K562 (cell line): ENCODE results near the gene MYL3. TPM values are rescaled to one million over a fixed set of nuclear protein-coding genes. Genes with fewer than 3 reads are reported as not detected.

Experiments used
- ATAC-seq: fragments of 200-7000 bp; cut with Tn5 transposase; 3 replicates; pipeline ENCODE4 v1.9.1; 2020; ENCODE audit warnings: moderate library complexity
- BruUV-seq: library from RNA; stranded (reverse); fragments of 400-500 nt; replicated peaks from 2 replicates; lab custom pipeline; 2021; lab: Mats Ljungman, UMichigan
- CTCF ChIA-PET: fragments of 300-600 bp; formaldehyde crosslinking; extraction: SDS; loops from one replicate; lab custom pipeline; 2021; ENCODE audit warnings: low intra/inter-chr PET ratio; lab: Yijun Ruan, JAX
- POLR2A ChIA-PET: fragments of 300-600, 350-650 bp; sonication (Branson Sonifier 250); formaldehyde crosslinking; extraction: SDS; loops from one replicate; lab custom pipeline; 2021; ENCODE audit warnings: antibody characterized with exemption, inconsistent platforms; lab: Yijun Ruan, JAX
- DNase-seq, 4 experiments: peaks; one replicate each; pipeline versions ENCODE4 v3.0.0 to v3.0.0-alpha.2; 2011 to 2018; ENCODE audit warnings: low spot score in 3 of 4, mixed read lengths in 3 of 4; ENCODE audit errors: extremely low read depth in 1 of 4
- FAIRE-seq: peaks from 2 replicates; lab custom pipeline; 2011; peaks lifted over from hg19 to GRCh38; lab: Jason Lieb, UNC
- H2AFZ ChIP-seq: 2 replicates; pipeline ENCODE4 v1.6.0; 2011; ENCODE audit warnings: low read depth, low read length, control low read depth, inconsistent platforms
- H3K27ac ChIP-seq: fragments of 200-600 bp; 3 replicates; pipeline ENCODE4 v1.8.0; 2011; ENCODE audit warnings: low read depth, mild to moderate bottlenecking, control low read depth, inconsistent platforms, low read length, moderate library complexity, mixed read lengths; ENCODE audit errors: extremely low read depth
- H3K27me3 ChIP-seq, 2 experiments: fragments of 300-600 bp in 1 of 2; 2 replicates in 1 of 2; 3 replicates in 1 of 2; pipeline versions ENCODE4 v1.6.0 to v1.8.0; 2011; ENCODE audit warnings: inconsistent platforms in 2 of 2, low read length in 2 of 2, mild to moderate bottlenecking in 1 of 2, mixed read lengths in 1 of 2, moderate library complexity in 1 of 2; ENCODE audit not compliant: control insufficient read depth in 2 of 2, insufficient read depth in 2 of 2
- H3K36me3 ChIP-seq: fragments of 300-600 bp; 3 replicates; pipeline ENCODE4 v1.8.0; 2011; ENCODE audit warnings: mild to moderate bottlenecking, low read length, inconsistent platforms; ENCODE audit not compliant: control insufficient read depth, insufficient read depth
- H3K4me1 ChIP-seq, 2 experiments: fragments of 200-600 bp in 1 of 2; replicated peaks in 1 of 2; 2 replicates in 1 of 2; 3 replicates in 1 of 2; pipeline versions ENCODE4 v1.5.1 to v1.8.0; 2011; ENCODE audit warnings: inconsistent platforms in 2 of 2, low read length in 2 of 2, mild to moderate bottlenecking in 1 of 2, mixed read lengths in 1 of 2, moderate library complexity in 1 of 2; ENCODE audit not compliant: control insufficient read depth in 2 of 2, insufficient read depth in 2 of 2
- H3K4me2 ChIP-seq: 2 replicates; pipeline ENCODE4 v1.6.1; 2011; ENCODE audit warnings: low read length, control low read depth, inconsistent platforms, mixed read lengths; ENCODE audit not compliant: insufficient read depth
- H3K4me3 ChIP-seq: fragments of 200-600 bp; sonication (generic), shearing (Covaris generic); 2 replicates; pipeline ENCODE4 v1.5.1; 2016; ENCODE audit warnings: control low read depth, inconsistent platforms
- H3K79me2 ChIP-seq: fragments of 200-600 bp; 3 replicates; pipeline ENCODE4 v1.8.0; 2011; ENCODE audit warnings: low read length, inconsistent platforms; ENCODE audit not compliant: control insufficient read depth, insufficient read depth
- H3K9ac ChIP-seq, 2 experiments: 2 replicates each; pipeline versions ENCODE4 v1.6.0 to v1.6.1; 2011; ENCODE audit warnings: low read depth in 2 of 2, low read length in 2 of 2, control low read depth in 1 of 2, inconsistent platforms in 1 of 2, mild to moderate bottlenecking in 1 of 2, mixed read lengths in 1 of 2; ENCODE audit not compliant: insufficient read depth in 1 of 2
- H3K9me1 ChIP-seq: one replicate; pipeline ENCODE4 v1.6.0; 2011; ENCODE audit warnings: inconsistent platforms, mild to moderate bottlenecking, low read length, moderate library complexity; ENCODE audit not compliant: control insufficient read depth, insufficient read depth
- H3K9me3 ChIP-seq: replicated peaks from 2 replicates; pipeline ENCODE4 v1.5.1; 2011; ENCODE audit warnings: low read depth, low read length, inconsistent platforms; ENCODE audit not compliant: control insufficient read depth, insufficient read depth
- H4K20me1 ChIP-seq: replicated peaks from 2 replicates; pipeline ENCODE4 v1.6.1; 2011; ENCODE audit warnings: low read length, inconsistent platforms, mixed read lengths; ENCODE audit not compliant: control insufficient read depth, insufficient read depth
- CREBBP ChIP-seq: IDR thresholded peaks from one replicate; pipeline ENCODE4 v1.6.1; 2012; ENCODE audit warnings: low read depth, mild to moderate bottlenecking, control low read depth, inconsistent platforms, low read length
- DNMT1 ChIP-seq: fragments of 450-650 bp; IDR thresholded peaks from 2 replicates; pipeline ENCODE4 v1.6.1; 2016; ENCODE audit warnings: antibody characterized with exemption, mild to moderate bottlenecking
- EP400 ChIP-seq: fragments of 450-650 bp; IDR thresholded peaks from 2 replicates; pipeline ENCODE4 v1.6.1; 2017; ENCODE audit warnings: antibody characterized with exemption, mild to moderate bottlenecking, moderate library complexity
- EWSR1 ChIP-seq: fragments of 450-650 bp; IDR thresholded peaks from 2 replicates; pipeline ENCODE4 v1.6.1; 2018; ENCODE audit warnings: borderline replicate concordance, mild to moderate bottlenecking, low read depth, moderate library complexity; ENCODE audit not compliant: partially characterized antibody
- TAF1 ChIP-seq: IDR thresholded peaks from 2 replicates; pipeline ENCODE4 v1.6.1; 2011; ENCODE audit warnings: mild to moderate bottlenecking, low read length, moderate library complexity; ENCODE audit not compliant: insufficient read depth, control insufficient read depth, severe bottlenecking; ENCODE audit errors: extremely low read depth
- ZNF347 ChIP-seq: fragments of 450-650 bp; formaldehyde crosslinking; IDR thresholded peaks from 2 replicates; pipeline ENCODE4 v1.4.0; 2020; ENCODE audit warnings: low read depth, mild to moderate bottlenecking, moderate library complexity
- ZNF695 ChIP-seq: fragments of 450-650 bp; formaldehyde crosslinking; IDR thresholded peaks from 2 replicates; pipeline ENCODE4 v1.4.0; 2020; ENCODE audit warnings: mild to moderate bottlenecking, moderate library complexity
- ZNF707 ChIP-seq: fragments of 250-450 bp; sonication (Bioruptor Pico); conservative IDR thresholded peaks from 2 replicates; pipeline ENCODE4 v1.8.0; 2022; ENCODE audit warnings: inconsistent platforms, mild to moderate bottlenecking, moderate library complexity
- WGBS: fragments of 100-300 bp; shearing (Covaris generic); methylation state at CpG from one replicate; pipeline ENCODE4 v1.1.6; 2016; ENCODE audit warnings: low coverage, mixed read lengths; ENCODE audit not compliant: insufficient coverage; ENCODE audit errors: missing lambda C conversion rate; 5-methylcytosine and 5-hydroxymethylcytosine counted together
- in situ Hi-C: fragments of 300-500 bp; cut with MboI; formaldehyde crosslinking; loops from 4 replicates; pipeline ENCODE4 v1.15.0; 2018; ENCODE audit warnings: inconsistent platforms, mixed read lengths
- intact Hi-C: fragments of 100-400 bp; cut with micrococcal nuclease; formaldehyde crosslinking; loops from 2 replicates; pipeline ENCODE4 v1.14.2; 2022
- polyA plus RNA-seq, 8 experiments: library from polyadenylated mRNA; depleted of rRNA in 4 of 8; stranded (reverse) in 5 of 8; unstranded in 3 of 8; fragments of >200 nt; fragmentation: Nextera tagmentation in 2 of 8; fragmentation: Illumina TruSeq in 1 of 8; extraction: Ambion mirVana in 2 of 8; extraction: Trizol in 1 of 8; gene quantifications; 2 replicates each; pipeline versions ENCODE4 v1.2.1 to v1.2.3, GENCODE V29; 2011 to 2014; ENCODE audit warnings: inconsistent platforms in 1 of 8, missing spikeins in 1 of 8
- total RNA-seq, 7 experiments: library from RNA; depleted of rRNA in 6 of 7; stranded (reverse); fragments of >200 nt in 6 of 7; fragmentation: Illumina TruSeq in 2 of 7; extraction: Trizol in 2 of 7; gene quantifications; 2 replicates each; pipeline versions ENCODE4 v1.2.1 to v1.2.3, GENCODE V29; 2011 to 2021; ENCODE audit warnings: low replicate concordance in 1 of 7
- TF ChIP-seq, protein P1 (sequence below): IDR thresholded peaks from 3 replicates; pipeline ENCODE4 v1.6.1; 2011; ENCODE audit warnings: borderline replicate concordance, mild to moderate bottlenecking, moderate library complexity; ENCODE audit not compliant: insufficient read length; ENCODE audit errors: extremely low read depth
- TF ChIP-seq, protein P2 (sequence below): sonication (generic); formaldehyde crosslinking; IDR thresholded peaks from 2 replicates; pipeline ENCODE4 v1.4.0; 2020; ENCODE audit warnings: mild to moderate bottlenecking, missing genetic modification reagents
- TF ChIP-seq, protein P3 (sequence below): fragments of 200-800 bp; sonication (Bioruptor generic); IDR thresholded peaks from 2 replicates; pipeline ENCODE4 v1.6.1; 2016; ENCODE audit warnings: missing genetic modification characterization, missing compliant biosample characterization

MYL3 gene
- total and polyA plus RNA-seq, 9 of the 15 experiments (the other 6 are each of a cell fraction or from before 2014, with no cell fraction given): 0.14 to 0.45 TPM; not detected in 7

DNA sequence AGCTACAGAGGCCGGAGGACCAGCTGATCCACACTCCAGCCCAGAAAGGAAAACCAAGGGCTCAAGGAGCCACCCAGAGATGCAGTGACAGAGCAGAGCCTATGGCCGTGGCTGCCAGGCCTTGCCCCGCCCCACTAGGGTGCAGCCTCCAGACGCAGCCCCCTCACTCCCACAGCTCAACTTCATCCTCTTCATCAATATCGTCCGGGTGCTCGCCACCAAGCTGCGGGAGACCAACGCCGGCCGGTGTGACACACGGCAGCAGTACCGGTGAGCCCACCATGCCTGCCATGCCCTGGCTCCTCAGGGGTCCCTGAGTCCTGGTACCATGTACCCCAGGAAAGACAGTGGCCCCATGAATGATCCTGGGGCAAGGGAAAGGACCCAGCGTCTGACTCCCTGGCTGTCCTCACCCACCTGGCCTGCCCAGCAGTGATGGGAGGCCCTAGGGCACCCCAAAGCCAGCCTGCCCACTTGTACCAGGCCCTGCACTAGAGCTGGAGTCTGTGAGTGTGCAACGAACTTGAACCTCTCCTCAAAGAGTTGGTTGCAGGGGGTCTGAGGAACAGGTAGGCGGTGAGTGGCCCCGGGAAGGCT, 38.4 kb upstream of the MYL3 start:
- FAIRE-seq (no peak), ATAC-seq (no peak), DNase-seq (no peak)
- Histone ChIP-seq H3K27ac (no peak overlapping the region), H3K4me1 (peaks cover 0 to 46% of the 10 kb centered on the region in 2 experiments; a peak in 3 of 5 replicates), H3K36me3 (no peaks in the 10 kb centered on the region), H3K9ac (0 out of 4 replicates have a peak overlapping the region, but pooled peaks of 1 of the 2 experiments have one; percentile 33), H3K4me2 (no peak overlapping the region), H3K9me1 (no peaks in the 10 kb centered on the region), H3K79me2 (no peaks in the 10 kb centered on the region), H3K4me3 (no peak overlapping the region), H3K27me3 (peaks cover 5 to 47% of the 10 kb centered on the region in 2 experiments; a peak in 2 of 5 replicates), H3K9me3 (no peaks in the 10 kb centered on the region), H2AFZ (no peak overlapping the region), H4K20me1 (peaks cover 10% of the 10 kb centered on the region)
- POLR2A ChIA-PET: no interaction called here
- intact Hi-C loops (no loop called here), in situ Hi-C loops (no loop called here)
- CTCF ChIA-PET: no interaction called here
- no TSS peak for BruUV-seq
- 5% methylated on average over 17 of the region's 17 CpGs for WGBS
- TF ChIP-seq TAF1: no peak
- no peak for TF ChIP-seq ZNF695 (CRISPR knock-in tag)
- no peak for TF ChIP-seq ZNF347 (CRISPR knock-in tag)
- TF ChIP-seq, protein P1, sequence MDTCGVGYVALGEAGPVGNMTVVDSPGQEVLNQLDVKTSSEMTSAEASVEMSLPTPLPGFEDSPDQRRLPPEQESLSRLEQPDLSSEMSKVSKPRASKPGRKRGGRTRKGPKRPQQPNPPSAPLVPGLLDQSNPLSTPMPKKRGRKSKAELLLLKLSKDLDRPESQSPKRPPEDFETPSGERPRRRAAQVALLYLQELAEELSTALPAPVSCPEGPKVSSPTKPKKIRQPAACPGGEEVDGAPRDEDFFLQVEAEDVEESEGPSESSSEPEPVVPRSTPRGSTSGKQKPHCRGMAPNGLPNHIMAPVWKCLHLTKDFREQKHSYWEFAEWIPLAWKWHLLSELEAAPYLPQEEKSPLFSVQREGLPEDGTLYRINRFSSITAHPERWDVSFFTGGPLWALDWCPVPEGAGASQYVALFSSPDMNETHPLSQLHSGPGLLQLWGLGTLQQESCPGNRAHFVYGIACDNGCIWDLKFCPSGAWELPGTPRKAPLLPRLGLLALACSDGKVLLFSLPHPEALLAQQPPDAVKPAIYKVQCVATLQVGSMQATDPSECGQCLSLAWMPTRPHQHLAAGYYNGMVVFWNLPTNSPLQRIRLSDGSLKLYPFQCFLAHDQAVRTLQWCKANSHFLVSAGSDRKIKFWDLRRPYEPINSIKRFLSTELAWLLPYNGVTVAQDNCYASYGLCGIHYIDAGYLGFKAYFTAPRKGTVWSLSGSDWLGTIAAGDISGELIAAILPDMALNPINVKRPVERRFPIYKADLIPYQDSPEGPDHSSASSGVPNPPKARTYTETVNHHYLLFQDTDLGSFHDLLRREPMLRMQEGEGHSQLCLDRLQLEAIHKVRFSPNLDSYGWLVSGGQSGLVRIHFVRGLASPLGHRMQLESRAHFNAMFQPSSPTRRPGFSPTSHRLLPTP: no peak
- TF ChIP-seq, protein P2, sequence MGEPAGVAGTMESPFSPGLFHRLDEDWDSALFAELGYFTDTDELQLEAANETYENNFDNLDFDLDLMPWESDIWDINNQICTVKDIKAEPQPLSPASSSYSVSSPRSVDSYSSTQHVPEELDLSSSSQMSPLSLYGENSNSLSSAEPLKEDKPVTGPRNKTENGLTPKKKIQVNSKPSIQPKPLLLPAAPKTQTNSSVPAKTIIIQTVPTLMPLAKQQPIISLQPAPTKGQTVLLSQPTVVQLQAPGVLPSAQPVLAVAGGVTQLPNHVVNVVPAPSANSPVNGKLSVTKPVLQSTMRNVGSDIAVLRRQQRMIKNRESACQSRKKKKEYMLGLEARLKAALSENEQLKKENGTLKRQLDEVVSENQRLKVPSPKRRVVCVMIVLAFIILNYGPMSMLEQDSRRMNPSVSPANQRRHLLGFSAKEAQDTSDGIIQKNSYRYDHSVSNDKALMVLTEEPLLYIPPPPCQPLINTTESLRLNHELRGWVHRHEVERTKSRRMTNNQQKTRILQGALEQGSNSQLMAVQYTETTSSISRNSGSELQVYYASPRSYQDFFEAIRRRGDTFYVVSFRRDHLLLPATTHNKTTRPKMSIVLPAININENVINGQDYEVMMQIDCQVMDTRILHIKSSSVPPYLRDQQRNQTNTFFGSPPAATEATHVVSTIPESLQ (CRISPR knock-in tag): no peak
- TF ChIP-seq CREBBP: no peak
- no peak for TF ChIP-seq DNMT1
- TF ChIP-seq, protein P3, sequence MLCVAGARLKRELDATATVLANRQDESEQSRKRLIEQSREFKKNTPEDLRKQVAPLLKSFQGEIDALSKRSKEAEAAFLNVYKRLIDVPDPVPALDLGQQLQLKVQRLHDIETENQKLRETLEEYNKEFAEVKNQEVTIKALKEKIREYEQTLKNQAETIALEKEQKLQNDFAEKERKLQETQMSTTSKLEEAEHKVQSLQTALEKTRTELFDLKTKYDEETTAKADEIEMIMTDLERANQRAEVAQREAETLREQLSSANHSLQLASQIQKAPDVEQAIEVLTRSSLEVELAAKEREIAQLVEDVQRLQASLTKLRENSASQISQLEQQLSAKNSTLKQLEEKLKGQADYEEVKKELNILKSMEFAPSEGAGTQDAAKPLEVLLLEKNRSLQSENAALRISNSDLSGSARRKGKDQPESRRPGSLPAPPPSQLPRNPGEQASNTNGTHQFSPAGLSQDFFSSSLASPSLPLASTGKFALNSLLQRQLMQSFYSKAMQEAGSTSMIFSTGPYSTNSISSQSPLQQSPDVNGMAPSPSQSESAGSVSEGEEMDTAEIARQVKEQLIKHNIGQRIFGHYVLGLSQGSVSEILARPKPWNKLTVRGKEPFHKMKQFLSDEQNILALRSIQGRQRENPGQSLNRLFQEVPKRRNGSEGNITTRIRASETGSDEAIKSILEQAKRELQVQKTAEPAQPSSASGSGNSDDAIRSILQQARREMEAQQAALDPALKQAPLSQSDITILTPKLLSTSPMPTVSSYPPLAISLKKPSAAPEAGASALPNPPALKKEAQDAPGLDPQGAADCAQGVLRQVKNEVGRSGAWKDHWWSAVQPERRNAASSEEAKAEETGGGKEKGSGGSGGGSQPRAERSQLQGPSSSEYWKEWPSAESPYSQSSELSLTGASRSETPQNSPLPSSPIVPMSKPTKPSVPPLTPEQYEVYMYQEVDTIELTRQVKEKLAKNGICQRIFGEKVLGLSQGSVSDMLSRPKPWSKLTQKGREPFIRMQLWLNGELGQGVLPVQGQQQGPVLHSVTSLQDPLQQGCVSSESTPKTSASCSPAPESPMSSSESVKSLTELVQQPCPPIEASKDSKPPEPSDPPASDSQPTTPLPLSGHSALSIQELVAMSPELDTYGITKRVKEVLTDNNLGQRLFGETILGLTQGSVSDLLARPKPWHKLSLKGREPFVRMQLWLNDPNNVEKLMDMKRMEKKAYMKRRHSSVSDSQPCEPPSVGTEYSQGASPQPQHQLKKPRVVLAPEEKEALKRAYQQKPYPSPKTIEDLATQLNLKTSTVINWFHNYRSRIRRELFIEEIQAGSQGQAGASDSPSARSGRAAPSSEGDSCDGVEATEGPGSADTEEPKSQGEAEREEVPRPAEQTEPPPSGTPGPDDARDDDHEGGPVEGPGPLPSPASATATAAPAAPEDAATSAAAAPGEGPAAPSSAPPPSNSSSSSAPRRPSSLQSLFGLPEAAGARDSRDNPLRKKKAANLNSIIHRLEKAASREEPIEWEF: no peak
- no peak for TF ChIP-seq ZNF707 (CRISPR knock-in tag)
- no peak for TF ChIP-seq EWSR1
- TF ChIP-seq EP400: no peak
